Stimulated activated CD8-positive, alpha-beta memory T cell treated with anti-CD3 and anti-CD28 coated beads, Interleukin-15, amount 100 ng/mL, for 48 hours (primary cell): ENCODE measurements around the gene PLCH2.

Source experiments
- DNase-seq, 2 donors: peaks; one replicate each; pipeline ENCODE4 v3.0.0-alpha.2; 2020; ENCODE audit warnings: low read depth in 2 of 2

The PLCH2 gene

GRCh38 chr1:2477791-2478499 is 1.9 kb downstream of the PLCH2 start:
- DNase-seq = no peak

DNA sequence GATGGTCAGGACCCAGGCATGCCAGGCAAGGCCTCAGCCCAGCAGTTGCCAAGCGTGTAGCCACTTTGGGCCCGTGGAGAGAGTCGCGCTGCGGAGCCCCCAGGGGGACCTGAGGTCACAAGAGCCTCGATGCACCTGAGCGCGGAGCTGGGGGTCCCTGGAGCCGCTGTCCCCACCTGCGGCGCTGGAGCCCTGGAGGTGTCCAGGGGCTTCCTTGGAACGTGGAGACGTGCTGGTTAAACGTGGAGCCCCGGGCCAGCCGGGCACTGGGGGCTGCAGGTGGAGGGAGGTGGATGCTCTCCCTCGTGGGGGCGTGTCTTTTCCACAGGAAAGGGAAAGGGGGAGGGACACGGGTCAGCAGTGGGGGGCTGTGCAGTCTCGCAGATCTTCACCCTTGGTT is 3.1 kb downstream of the PLCH2 start:
- DNase-seq = no peak

DNA sequence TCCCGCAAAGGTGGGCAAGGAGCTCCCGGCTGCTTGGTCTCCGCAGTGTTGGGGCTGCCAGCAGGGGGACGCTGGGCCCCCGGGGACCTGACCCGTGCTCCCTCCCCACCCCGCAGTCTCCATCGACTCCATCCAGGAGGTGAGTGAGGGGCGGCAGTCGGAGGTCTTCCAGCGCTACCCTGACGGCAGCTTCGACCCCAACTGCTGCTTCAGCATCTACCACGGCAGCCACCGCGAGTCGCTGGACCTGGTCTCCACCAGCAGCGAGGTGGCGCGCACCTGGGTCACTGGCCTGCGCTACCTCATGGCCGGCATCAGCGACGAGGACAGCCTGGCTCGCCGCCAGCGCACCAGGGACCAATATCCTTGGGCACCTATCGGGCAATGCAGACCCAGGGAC is 3.5 kb downstream of the PLCH2 start:
- no peak for DNase-seq

DNA sequence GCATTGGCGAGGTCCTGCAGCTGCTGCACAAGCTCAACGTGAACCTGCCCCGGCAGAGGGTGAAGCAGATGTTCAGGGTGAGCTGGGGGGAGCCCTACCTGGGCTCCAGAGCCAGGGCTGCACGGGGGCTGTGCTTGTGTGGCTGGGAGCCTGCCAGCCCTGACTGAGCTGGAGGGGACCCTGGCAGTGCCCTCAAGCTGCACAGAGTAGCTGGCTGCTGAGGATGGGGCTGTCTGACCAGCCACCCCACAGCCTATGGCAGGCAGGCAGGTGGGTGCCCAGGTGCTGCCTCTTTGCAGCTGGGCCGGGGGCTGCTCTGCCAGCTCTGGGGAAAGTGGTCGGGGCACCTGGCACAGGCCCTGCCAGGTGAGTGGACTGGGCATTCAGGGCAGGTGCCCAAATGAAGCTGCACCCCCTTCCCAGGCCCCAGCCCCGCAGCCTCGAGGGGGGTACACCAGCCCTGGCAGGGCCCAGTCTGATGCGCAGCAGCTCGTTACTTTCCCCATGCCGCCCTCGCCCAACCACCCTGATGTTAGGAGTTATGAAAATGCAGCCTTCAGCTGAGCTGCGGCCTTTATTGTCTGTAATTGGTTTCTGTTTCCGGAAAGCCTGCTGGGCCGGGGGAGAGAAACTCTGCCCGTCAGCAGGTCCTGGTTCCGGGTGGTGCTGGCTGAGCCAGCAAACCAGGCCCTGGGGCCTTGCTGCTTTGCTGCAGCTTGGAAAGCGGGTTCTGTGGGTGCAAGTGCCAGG is 4.3 kb downstream of the PLCH2 start:
- no peak for DNase-seq

GRCh38 chr1:2480986-2481364 is 4.9 kb downstream of the PLCH2 start:
- no peak for DNase-seq

DNA sequence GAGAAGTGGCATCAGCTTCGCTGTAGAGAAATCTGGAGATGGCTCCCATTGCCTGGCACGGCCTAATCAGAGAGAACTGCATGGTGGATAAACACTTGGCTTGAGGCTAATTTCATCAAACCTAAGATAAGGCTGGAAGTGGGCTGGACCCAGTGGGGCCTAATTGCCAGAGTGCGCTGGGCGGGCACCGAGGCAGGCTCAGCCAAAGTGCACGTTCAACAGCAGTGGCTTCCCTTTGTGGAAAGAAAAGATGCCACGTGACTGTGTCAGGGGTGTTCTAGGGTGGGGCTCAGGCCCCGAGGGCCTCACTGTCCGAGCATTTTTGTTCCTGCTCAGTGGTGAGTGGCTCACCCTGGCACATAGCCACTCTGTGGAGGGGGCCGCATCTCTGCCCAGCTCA is 5.8 kb downstream of the PLCH2 start:
- DNase-seq = no peak

DNA sequence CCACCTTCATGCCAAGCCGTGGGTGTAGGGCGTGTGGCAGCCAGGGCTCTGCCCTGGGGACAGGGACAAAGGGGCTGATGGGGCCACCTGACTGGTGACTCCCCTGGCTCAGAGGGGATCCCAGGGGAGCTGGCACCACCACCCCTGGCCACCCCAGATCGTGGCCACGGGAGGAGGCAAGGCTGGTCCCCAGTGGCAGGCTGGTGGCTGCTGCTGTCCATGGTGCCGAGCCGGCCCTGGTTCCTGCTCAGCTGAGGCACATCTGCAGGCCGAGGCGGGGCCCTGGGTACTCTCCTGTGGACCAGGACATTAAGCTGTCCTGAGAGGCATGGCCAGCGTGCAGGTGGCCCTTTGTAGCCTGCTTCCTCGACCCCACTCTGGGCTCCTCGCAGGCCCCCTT is 6.5 kb downstream of the PLCH2 start:
- DNase-seq = no peak

- DNase-seq = no peak
These were observed 6.9 kb downstream of the PLCH2 start for GRCh38 chr1:2483026-2483425.

DNA sequence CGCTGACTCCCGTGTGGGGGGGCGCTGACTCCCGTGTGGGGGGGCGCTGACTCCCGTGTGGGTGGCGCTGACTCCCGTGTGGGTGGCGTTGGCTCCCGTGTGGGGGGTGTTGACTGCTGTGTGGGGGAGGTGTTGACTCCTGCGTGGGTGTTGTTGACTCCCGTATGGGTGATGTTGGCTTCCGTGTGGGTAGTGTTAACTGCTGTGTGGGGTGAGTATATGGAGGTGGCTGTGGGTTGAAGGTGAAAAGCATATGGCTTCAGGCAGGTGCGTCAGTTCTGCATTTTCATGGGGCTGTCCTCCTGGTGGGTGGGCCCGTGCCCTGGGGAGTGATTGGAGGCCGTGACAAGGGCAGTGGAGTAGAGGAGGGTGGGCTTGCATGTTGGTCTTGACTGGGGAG is 7.9 kb downstream of the PLCH2 start:
- DNase-seq = no peak

GRCh38 chr1:2486041-2486440 is 10.0 kb downstream of the PLCH2 start:
- DNase-seq = no peak

GRCh38 chr1:2486558-2486957 is 10.5 kb downstream of the PLCH2 start:
- DNase-seq = no peak

GRCh38 chr1:2488688-2489087 is 12.6 kb downstream of the PLCH2 start:
- no peak for DNase-seq

- no peak for DNase-seq
These were observed 13.5 kb downstream of the PLCH2 start for GRCh38 chr1:2489615-2490014.

GRCh38 chr1:2492091-2492490 is 16.0 kb downstream of the PLCH2 start:
- DNase-seq = no peak

DNA sequence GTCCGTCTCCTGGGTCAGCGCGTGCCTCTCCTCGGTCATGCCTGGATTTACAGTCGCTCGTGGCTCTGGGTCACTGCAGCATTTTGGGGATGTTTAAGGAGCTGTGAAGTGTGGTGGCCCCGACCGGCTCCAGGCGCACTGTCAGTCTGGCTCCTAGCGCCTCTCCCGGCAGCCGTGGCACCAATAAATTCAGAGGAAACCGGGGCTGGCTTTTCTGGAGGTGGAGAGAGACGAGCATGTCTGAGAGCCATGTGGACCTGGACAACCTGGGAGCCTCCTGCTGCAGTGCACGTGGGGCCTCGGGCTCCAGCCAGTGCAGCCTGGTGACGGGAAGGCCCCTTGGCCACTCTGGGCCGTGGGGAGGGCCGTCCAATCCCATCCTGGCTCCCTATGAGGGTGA is 17.1 kb downstream of the PLCH2 start:
- no peak for DNase-seq

DNA sequence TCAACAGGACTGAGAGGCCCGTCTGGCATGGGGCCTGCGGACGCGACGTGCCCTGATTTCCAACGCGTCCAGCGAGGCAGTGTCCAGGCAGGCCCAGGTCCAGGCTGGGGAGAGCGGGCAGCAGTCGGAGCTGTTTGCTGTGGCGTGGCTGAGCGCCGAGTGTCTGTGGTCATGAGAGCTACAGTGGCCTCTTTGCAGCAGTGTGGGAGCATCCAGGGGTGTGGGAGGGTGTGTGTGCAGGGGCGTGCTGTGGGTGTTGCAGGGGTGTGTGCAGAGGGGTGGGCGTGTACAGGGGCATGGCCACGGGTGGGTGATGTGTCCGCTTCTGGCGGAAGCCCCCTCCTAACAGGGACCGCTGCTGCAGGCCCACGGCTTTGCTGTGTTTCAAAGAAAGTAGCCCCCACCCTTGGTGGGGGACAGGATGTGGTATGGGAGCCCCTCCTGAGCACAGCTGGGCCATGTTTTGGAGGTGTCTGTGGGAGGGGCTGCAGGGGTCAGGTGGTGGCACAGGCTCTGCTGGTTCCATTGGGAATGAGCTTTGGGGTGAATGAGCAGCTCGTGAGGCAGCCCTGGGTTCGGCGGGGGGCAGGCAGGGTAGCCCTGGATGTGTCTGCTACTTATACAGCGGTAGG is 17.7 kb downstream of the PLCH2 start:
- no peak for DNase-seq

DNA sequence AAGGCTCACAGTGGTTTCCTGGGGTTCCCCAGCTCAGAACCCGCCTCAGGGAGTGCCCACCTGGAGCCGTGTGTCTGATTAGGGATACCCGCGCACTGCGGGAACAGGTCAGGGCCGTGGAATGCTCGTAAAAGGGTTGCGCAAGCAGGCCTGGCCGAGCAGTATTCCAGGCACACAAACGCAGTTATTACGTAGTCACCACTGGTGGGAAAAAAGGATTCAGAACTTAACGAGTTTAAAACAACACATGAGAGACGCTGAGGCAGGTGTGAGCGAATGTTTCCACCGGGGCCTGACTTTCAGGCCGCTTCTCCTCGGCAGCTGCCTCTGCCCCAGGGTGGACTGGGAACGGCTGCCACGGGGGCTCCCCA is 18.2 kb downstream of the PLCH2 start:
- DNase-seq = no peak

GRCh38 chr1:2495026-2495425 is 18.9 kb downstream of the PLCH2 start:
- DNase-seq = no peak

DNA sequence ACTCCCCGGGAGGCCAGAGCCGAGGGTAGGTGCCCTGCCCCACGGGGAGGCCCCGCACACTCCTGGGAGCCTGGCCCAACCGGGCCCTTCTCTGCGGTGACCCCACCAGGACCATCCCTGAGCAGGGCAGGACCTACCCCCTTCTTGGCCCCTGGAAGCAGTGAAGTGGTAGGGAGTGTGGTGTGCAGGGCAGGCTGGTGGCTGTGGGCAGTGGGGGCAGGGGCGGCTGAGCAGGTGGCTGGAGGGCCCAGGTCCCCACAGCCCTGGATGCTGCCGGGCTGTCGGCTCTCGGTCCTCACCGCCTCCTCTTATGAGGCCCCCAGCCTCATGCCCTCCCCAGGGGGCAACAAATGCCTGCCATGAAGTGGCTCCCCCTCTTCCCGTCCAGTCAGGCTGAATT is 19.5 kb downstream of the PLCH2 start:
- no peak for DNase-seq

GRCh38 chr1:2496087-2496622 is 20.1 kb downstream of the PLCH2 start:
- DNase-seq = peak in 1 of 2 donors; percentile 10

DNA sequence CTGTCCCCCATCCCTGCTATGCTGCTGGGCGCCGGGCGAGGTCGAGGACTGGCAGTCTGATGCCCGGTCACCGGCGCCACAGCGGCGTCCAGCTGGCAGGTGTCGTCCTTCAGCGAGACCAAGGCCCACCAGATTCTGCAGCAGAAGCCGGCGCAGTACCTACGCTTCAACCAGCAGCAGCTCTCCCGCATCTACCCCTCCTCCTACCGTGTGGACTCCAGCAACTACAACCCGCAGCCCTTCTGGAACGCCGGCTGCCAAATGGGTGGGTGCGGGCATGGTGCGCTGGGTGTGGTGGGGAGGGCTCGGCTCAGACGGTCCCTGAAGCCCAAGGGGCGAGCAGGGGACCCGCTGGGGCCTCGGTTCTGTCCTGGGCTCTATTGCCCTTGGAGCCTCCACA is 20.7 kb downstream of the PLCH2 start:
- DNase-seq = no peak

DNA sequence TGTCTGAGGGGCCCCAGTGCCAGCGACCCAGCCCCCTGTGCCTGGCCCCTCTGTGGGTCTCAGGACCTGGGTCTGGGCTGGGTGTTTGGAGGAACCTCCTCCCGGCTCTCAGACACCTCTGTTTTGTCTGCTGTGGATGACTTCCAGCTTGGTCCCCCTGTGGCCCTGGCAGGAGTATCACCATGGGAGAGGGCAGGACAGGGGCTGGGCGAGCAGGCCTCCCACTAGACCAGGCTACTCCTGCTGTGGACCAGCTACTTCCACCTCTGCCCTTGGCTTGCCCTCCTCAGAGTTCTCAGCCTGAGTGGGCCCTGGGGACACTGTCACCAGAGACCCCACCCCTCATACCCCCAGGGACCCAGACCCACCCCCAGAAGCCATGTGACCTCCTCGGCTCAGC is 21.8 kb downstream of the PLCH2 start:
- no peak for DNase-seq

DNA sequence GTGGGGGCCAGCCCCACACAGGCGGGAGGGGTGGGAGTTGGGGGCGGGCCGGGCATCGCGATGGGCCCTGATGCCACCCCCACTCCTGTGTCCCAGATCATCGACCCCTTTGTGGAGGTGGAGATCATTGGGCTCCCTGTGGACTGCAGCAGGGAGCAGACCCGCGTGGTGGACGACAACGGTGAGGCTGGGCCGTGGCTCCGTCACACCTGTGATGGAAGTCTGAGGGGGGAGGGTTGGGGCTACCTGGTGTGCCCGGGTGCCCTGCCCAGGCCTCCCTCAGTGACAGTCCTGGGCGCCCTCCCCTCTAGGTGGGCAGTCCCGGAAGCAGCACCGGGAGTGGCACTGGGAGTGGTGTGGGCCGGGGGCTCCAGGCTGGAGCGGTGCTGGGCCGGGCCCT is 22.6 kb downstream of the PLCH2 start:
- no peak for DNase-seq
